WTC11 (cell line): ENCODE data around the gene PRR35. TPM values are rescaled to one million over a fixed set of nuclear protein-coding genes. Genes with fewer than 3 reads are reported as not detected.

Experiments used
- ATAC-seq: fragments of 200-7000 bp; cut with Tn5 transposase; 2 replicates; pipeline ENCODE4 v1.10.0; 2021; ENCODE audit warnings: mild to moderate bottlenecking, moderate library complexity
- CTCF ChIA-PET: fragments of 300-600 bp; sonication (Branson Sonifier 250); formaldehyde crosslinking; loops from one replicate; lab custom pipeline; 2021; ENCODE audit warnings: antibody characterized with exemption; lab: Charles Lee
- POLR2A ChIA-PET: fragments of 350-600 bp; sonication (Branson Sonifier 250); formaldehyde crosslinking; loops from one replicate; lab custom pipeline; 2021; ENCODE audit warnings: antibody characterized with exemption; lab: Charles Lee
- DNase-seq: peaks from one replicate; pipeline ENCODE4 v3.0.0; 2021; ENCODE audit warnings: low spot score
- H3K27ac Mint-ChIP-seq: 2 replicates; pipeline ENCODE4 v1.8.0; 2021; ENCODE audit warnings: mixed read lengths
- H3K27me3 Mint-ChIP-seq: 2 replicates; pipeline ENCODE4 v1.8.0; 2021; ENCODE audit warnings: low read depth, mild to moderate bottlenecking, moderate library complexity, mixed read lengths
- H3K36me3 Mint-ChIP-seq: 2 replicates; pipeline ENCODE4 v1.8.0; 2021; ENCODE audit warnings: mixed read lengths
- H3K4me1 Mint-ChIP-seq: 2 replicates; pipeline ENCODE4 v1.8.0; 2022; ENCODE audit warnings: mixed read lengths
- H3K4me3 Mint-ChIP-seq: 2 replicates; pipeline ENCODE4 v1.8.0; 2021; ENCODE audit warnings: mild to moderate bottlenecking, moderate library complexity, mixed read lengths
- H3K9me3 Mint-ChIP-seq: 2 replicates; pipeline ENCODE4 v1.8.0; 2021; ENCODE audit warnings: mixed read lengths
- ATF6 ChIP-seq: sonication (generic); formaldehyde crosslinking; IDR thresholded peaks from 2 replicates; pipeline ENCODE4 v1.8.1; 2023; ENCODE audit warnings: mild to moderate bottlenecking, missing genetic modification reagents
- CREB1 ChIP-seq: sonication (generic); formaldehyde crosslinking; IDR thresholded peaks from 2 replicates; pipeline ENCODE4 v1.8.0; 2023; ENCODE audit warnings: mild to moderate bottlenecking, missing genetic modification reagents
- ESRRA ChIP-seq: sonication (generic); formaldehyde crosslinking; IDR thresholded peaks from 2 replicates; pipeline ENCODE4 v1.8.1; 2022; ENCODE audit warnings: mild to moderate bottlenecking, missing genetic modification reagents, borderline replicate concordance
- GABPB1 ChIP-seq: sonication (generic); formaldehyde crosslinking; IDR thresholded peaks from 2 replicates; pipeline ENCODE4 v1.8.1; 2023; ENCODE audit warnings: mild to moderate bottlenecking, missing genetic modification reagents
- GTF2I ChIP-seq: fragments of 250-450 bp; sonication (Bioruptor Pico); conservative IDR thresholded peaks from 2 replicates; pipeline ENCODE4 v1.4.0; 2021; ENCODE audit warnings: mild to moderate bottlenecking
- IRF2 ChIP-seq: sonication (generic); formaldehyde crosslinking; IDR thresholded peaks from 2 replicates; pipeline ENCODE4 v1.8.0; 2022; ENCODE audit warnings: low read depth, missing genetic modification reagents, borderline replicate concordance
- JUN ChIP-seq: sonication (generic); formaldehyde crosslinking; IDR thresholded peaks from 2 replicates; pipeline ENCODE4 v1.8.0; 2023; ENCODE audit warnings: mild to moderate bottlenecking, missing genetic modification reagents
- NFE2L1 ChIP-seq: sonication (generic); formaldehyde crosslinking; IDR thresholded peaks from 2 replicates; pipeline ENCODE4 v1.8.1; 2023; ENCODE audit warnings: missing genetic modification reagents
- NR2C2 ChIP-seq: sonication (generic); formaldehyde crosslinking; IDR thresholded peaks from 2 replicates; pipeline ENCODE4 v1.8.0; 2022; ENCODE audit warnings: mild to moderate bottlenecking, missing genetic modification reagents
- PREB ChIP-seq: sonication (generic); formaldehyde crosslinking; IDR thresholded peaks from 2 replicates; pipeline ENCODE4 v1.8.1; 2022; ENCODE audit warnings: mild to moderate bottlenecking, missing genetic modification reagents, moderate library complexity, borderline replicate concordance
- PRRX2 ChIP-seq: fragments of 250-450 bp; sonication (Bioruptor Pico); IDR thresholded peaks from 2 replicates; pipeline ENCODE4 v1.8.0; 2021; ENCODE audit warnings: mild to moderate bottlenecking
- RELA ChIP-seq: sonication (generic); formaldehyde crosslinking; IDR thresholded peaks from 2 replicates; pipeline ENCODE4 v1.8.1; 2022; ENCODE audit warnings: missing genetic modification reagents, mild to moderate bottlenecking, borderline replicate concordance
- SMAD4 ChIP-seq: sonication (generic); formaldehyde crosslinking; IDR thresholded peaks from 2 replicates; pipeline ENCODE4 v1.8.0; 2022; ENCODE audit warnings: mild to moderate bottlenecking, missing genetic modification reagents
- SP1 ChIP-seq: sonication (generic); formaldehyde crosslinking; conservative IDR thresholded peaks from 2 replicates; pipeline ENCODE4 v1.8.1; 2022; ENCODE audit warnings: missing genetic modification reagents
- TCF7 ChIP-seq: sonication (generic); formaldehyde crosslinking; IDR thresholded peaks from 2 replicates; pipeline ENCODE4 v1.8.0; 2022; ENCODE audit warnings: mild to moderate bottlenecking, low read depth, missing genetic modification reagents, moderate library complexity
- TEAD1 ChIP-seq: sonication (generic); formaldehyde crosslinking; IDR thresholded peaks from 2 replicates; pipeline ENCODE4 v1.8.0; 2022; ENCODE audit warnings: mild to moderate bottlenecking, missing genetic modification reagents
- TP53 ChIP-seq: sonication (generic); formaldehyde crosslinking; IDR thresholded peaks from 2 replicates; pipeline ENCODE4 v1.8.1; 2023; ENCODE audit warnings: mild to moderate bottlenecking, missing genetic modification reagents
- ZNF121 ChIP-seq: sonication (generic); formaldehyde crosslinking; IDR thresholded peaks from 2 replicates; pipeline ENCODE4 v1.8.0; 2023; ENCODE audit warnings: missing genetic modification reagents
- ZNF671 ChIP-seq: fragments of 250-450 bp; sonication (Bioruptor Pico); IDR thresholded peaks from 2 replicates; pipeline ENCODE4 v1.8.0; 2021; ENCODE audit warnings: mild to moderate bottlenecking
- ZSCAN18 ChIP-seq: fragments of 250-450 bp; sonication (Bioruptor Pico); IDR thresholded peaks from 2 replicates; pipeline ENCODE4 v2.1.2; 2022; ENCODE audit warnings: mild to moderate bottlenecking, moderate library complexity
- total RNA-seq: library from RNA; stranded (reverse); gene quantifications from 3 replicates; pipeline ENCODE4 v1.2.3, GENCODE V29; 2021
- TF ChIP-seq, protein P1 (sequence below): sonication (generic); formaldehyde crosslinking; IDR thresholded peaks from 2 replicates; pipeline ENCODE4 v1.8.1; 2022; ENCODE audit warnings: low read depth, missing genetic modification reagents, borderline replicate concordance
- TF ChIP-seq, protein P2 (sequence below): fragments of 250-450 bp; sonication (Bioruptor Pico); conservative IDR thresholded peaks from 2 replicates; pipeline ENCODE4 v1.9.0; 2021; ENCODE audit warnings: mild to moderate bottlenecking
- TF ChIP-seq, protein P3 (sequence below): sonication (generic); formaldehyde crosslinking; IDR thresholded peaks from 2 replicates; pipeline ENCODE4 v1.8.1; 2023; ENCODE audit warnings: mild to moderate bottlenecking, moderate library complexity, missing genetic modification reagents
- TF ChIP-seq, protein P4 (sequence below): fragments of 200-600 bp; IDR thresholded peaks from 2 replicates; pipeline ENCODE4 v1.8.0; 2022; ENCODE audit warnings: antibody characterized with exemption

The PRR35 gene
- total RNA-seq, 1 experiment from 2014 or later, result 0.72 TPM

DNA sequence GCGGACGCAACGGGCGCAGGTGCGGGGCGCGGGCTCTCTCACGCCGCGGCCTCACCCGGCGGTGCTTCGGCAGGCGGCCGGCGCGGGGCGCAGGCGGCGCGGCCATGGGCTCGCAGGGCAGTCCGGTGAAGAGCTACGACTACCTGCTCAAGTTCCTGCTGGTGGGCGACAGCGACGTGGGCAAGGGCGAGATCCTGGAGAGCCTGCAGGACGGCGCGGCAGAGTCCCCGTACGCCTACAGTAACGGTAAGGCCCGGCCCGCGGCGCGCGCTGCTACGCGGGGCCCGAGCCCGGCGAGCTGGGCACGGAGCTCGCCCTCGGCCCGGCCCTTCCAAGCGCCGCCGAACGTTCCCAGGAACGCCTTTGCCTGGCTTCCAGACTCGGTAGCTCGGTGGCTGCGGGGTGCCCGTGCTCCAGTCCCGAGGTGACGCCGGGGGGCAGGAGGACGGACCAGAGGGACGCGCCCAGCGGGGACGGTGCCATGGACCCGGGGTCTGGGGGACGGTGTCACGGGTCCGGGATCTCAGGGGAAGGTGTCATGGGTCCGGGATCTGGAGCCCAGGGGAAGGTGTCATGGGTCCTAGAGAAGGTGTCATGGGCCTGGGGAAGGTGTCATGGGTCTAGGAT is 30.1 kb downstream of the PRR35 start (continued):
- TF ChIP-seq RELA (CRISPR knock-in tag) (no peak), TP53 (CRISPR knock-in tag) (no peak), PREB (no peak), PRRX2 (no peak), CREB1 (CRISPR knock-in tag) (no peak), SP1 (peak; percentile 10; the same call in 1 of the 2 replicates), GABPB1 (CRISPR knock-in tag) (0 out of 2 replicates have a peak, but pooled peaks have one; percentile 15), GTF2I (CRISPR knock-in tag) (no peak), ZSCAN18 (CRISPR knock-in tag) (no peak), ZNF671 (CRISPR knock-in tag) (peak; percentile 33; the same call in 1 of the 2 replicates), ATF6 (CRISPR knock-in tag) (no peak), ESRRA (CRISPR knock-in tag) (no peak), TEAD1 (CRISPR knock-in tag) (no peak)

DNA sequence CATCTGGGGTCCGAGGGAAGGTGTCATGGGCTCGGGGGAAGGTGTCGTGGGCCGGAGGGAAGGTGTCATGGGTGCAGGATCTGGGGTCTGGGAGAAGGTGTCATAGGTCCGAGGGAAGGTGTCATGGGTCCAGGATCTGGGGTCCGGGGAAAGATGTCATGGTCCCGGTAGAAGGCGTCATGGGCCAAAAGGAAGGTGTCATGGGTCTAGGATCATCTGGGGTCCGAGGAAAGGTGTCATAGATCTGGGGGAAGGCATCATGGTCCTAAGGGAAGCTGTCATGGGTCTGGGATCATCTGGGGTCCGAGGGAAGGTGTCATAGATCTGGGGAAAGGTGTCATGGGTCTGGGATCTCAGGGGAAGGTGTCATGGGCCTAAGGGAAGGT is 30.6 kb downstream of the PRR35 start:
- no peaks in the 10 kb centered on the region for H3K9me3 Mint-ChIP-seq
- DNase-seq (no peak), ATAC-seq (no peak)
- peak overlapping the region; percentile 66 for H3K27ac Mint-ChIP-seq
- peaks cover 14% of the 10 kb centered on the region for H3K4me1 Mint-ChIP-seq
- H3K27me3 Mint-ChIP-seq, result peaks cover 38% of the 10 kb centered on the region
- ChIA-PET CTCF (interaction anchor here (0.9 to 1.2 kb wide), 10 partner anchors 9 to 77 kb away, joined by 3 to 8 read pairs (median 4); partner anchors contain the start of genes RHOT2 and WDR90), POLR2A (no interaction called here)
- peaks cover 2% of the 10 kb centered on the region for H3K36me3 Mint-ChIP-seq
- peak overlapping the region; percentile 85 for H3K4me3 Mint-ChIP-seq
- TF ChIP-seq NFE2L1 (CRISPR knock-in tag) (no peak), IRF2 (CRISPR knock-in tag) (no peak), SMAD4 (CRISPR knock-in tag) (no peak), ATF6 (CRISPR knock-in tag) (no peak), TCF7 (CRISPR knock-in tag) (no peak), GTF2I (CRISPR knock-in tag) (no peak), JUN (CRISPR knock-in tag) (no peak), ZNF121 (CRISPR knock-in tag) (no peak), NR2C2 (CRISPR knock-in tag) (no peak)
- TF ChIP-seq, protein P1, sequence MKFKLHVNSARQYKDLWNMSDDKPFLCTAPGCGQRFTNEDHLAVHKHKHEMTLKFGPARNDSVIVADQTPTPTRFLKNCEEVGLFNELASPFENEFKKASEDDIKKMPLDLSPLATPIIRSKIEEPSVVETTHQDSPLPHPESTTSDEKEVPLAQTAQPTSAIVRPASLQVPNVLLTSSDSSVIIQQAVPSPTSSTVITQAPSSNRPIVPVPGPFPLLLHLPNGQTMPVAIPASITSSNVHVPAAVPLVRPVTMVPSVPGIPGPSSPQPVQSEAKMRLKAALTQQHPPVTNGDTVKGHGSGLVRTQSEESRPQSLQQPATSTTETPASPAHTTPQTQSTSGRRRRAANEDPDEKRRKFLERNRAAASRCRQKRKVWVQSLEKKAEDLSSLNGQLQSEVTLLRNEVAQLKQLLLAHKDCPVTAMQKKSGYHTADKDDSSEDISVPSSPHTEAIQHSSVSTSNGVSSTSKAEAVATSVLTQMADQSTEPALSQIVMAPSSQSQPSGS (CRISPR knock-in tag), result no peak
- TF ChIP-seq, protein P2, sequence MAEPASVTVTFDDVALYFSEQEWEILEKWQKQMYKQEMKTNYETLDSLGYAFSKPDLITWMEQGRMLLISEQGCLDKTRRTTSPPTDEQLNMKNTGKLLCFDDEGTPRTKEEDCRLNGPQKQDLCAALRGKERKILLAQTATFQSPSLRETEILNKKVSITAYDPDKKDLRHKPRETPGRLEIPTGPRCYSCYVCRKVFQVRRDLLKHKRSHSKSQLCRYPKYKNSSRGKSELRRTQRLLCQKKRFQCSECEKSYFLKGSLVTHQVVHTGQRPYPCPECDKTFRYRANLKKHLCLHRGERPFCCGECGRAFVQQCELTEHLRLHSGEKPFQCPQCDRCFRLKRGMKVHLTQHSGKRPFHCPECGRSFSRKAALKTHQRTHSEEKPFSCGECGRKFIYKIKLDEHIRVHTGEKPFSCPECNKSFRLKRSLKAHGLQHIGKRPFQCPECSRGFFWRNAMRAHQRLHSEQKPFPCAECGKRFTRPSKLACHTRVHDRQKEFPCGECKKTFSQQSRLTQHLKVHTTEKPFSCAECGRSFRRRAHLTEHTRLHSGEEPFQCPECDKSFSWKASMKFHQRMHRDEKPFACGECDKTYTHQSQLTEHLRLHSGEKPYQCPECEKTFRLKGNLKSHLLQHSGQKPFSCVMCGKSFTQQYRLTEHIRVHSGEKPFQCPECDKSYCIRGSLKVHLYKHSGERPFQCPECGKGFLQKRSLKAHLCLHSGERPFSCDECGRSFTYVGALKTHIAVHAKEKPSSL (CRISPR knock-in tag), result no peak
- TF ChIP-seq, protein P3, sequence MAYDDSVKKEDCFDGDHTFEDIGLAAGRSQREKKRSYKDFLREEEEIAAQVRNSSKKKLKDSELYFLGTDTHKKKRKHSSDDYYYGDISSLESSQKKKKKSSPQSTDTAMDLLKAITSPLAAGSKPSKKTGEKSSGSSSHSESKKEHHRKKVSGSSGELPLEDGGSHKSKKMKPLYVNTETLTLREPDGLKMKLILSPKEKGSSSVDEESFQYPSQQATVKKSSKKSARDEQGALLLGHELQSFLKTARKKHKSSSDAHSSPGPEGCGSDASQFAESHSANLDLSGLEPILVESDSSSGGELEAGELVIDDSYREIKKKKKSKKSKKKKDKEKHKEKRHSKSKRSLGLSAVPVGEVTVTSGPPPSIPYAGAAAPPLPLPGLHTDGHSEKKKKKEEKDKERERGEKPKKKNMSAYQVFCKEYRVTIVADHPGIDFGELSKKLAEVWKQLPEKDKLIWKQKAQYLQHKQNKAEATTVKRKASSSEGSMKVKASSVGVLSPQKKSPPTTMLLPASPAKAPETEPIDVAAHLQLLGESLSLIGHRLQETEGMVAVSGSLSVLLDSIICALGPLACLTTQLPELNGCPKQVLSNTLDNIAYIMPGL (CRISPR knock-in tag), result no peak
- TF ChIP-seq, protein P4, sequence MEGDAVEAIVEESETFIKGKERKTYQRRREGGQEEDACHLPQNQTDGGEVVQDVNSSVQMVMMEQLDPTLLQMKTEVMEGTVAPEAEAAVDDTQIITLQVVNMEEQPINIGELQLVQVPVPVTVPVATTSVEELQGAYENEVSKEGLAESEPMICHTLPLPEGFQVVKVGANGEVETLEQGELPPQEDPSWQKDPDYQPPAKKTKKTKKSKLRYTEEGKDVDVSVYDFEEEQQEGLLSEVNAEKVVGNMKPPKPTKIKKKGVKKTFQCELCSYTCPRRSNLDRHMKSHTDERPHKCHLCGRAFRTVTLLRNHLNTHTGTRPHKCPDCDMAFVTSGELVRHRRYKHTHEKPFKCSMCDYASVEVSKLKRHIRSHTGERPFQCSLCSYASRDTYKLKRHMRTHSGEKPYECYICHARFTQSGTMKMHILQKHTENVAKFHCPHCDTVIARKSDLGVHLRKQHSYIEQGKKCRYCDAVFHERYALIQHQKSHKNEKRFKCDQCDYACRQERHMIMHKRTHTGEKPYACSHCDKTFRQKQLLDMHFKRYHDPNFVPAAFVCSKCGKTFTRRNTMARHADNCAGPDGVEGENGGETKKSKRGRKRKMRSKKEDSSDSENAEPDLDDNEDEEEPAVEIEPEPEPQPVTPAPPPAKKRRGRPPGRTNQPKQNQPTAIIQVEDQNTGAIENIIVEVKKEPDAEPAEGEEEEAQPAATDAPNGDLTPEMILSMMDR, result no peak
